SW480 (cell line): Measurements from ENCODE around the gene FAM98C.
"Not testable (repeated sequence)": the region's sequence is repeated elsewhere in the genome, so short reads cannot be mapped to it uniquely, and the experiment has no call there.

Experiments
- DNase-seq: peaks from one replicate; pipeline ENCODE4 v3.0.0-alpha.2; 2016; ENCODE audit warnings: low spot score

The FAM98C gene

DNA sequence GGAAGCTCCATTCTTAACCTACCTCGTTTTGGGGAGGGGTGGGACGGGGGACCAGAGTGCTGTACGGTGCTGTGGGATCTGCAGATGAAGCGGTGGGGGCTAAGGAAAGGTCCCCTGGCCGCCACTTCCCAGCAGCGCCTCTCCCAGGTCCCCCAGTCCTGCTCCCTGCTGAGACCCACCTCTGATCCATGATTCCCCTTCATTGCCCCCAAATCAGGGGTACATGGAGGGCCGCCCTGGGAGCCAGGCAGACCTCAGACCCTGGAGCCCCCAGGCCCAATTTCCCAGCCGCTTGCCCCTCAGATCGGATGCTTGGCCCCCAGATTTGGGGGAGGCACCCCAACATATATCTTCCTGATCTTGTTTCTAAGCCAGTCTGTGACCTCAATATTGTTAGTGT is 3.8 kb upstream of the FAM98C start:
- DNase-seq, result no peak

DNA sequence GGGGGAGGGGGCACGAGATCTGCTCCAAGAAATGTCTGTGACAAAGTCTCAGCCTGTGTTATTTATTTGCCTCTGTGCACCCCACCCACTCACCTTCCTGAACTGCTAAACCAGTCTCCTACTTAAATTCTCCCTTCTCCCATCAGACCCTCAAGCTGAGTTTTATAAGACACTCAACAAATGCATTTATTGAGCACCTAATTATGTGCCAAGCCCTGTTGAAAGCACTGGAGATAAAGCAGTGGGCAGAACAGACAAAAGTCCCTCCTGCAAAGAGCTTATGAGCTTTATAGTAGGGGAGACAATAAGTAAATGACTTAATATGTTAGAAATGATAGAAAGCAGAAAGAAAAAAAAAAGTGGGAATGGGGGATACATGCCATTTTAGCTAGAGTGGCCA is 3.4 kb upstream of the FAM98C start:
- no peak for DNase-seq

- no peak for DNase-seq
Measured at GRCh38 chr19:38400361-38400760, 2.5 kb upstream of the FAM98C start.

DNA sequence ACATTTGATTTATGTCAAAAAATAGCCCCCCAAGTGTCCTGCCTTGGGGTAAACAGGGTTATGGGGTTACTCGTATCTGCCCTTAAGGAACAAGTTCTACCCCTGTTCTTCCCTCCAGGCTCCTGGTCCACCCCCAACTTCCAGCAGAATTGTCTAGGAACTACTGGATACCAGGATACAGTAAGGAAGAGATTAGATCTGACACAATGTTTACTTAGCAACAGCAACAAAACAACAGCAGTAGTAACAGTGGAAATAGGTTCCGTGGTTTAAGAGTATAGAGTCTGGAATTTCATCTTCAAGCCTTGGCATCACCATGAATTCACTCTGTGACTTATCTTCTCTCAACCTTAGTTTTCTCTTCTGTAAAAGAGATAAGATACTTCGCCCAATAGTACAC is 1.7 kb upstream of the FAM98C start:
- DNase-seq, result peak; percentile 59

GRCh38 chr19:38402623-38402966 is 298 bp upstream of the FAM98C start:
- DNase-seq, result no peak

DNA sequence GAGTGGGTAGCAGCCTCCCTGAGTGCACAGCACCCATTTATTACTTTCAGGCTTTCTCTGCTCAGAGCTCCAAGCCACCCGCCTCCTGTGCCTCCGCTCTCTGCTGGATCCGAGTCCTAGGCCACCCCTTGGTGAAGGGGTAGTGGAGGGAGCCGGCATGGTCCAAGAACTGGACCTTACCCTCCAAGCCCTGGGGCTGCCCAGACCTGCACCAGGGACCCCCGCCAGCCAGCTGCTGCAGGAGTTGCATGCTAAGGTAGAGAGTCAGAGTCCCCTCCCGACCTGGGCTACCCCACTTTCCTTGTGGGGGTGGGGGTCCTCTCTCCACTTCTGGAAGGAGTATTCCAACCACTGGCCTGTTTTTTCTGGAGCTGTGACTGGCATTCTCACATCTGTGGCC is 2.0 kb downstream of the FAM98C start:
- DNase-seq, result no peak

GRCh38 chr19:38405276-38405675 is 2.4 kb downstream of the FAM98C start:
- DNase-seq, result no peak

GRCh38 chr19:38409631-38410133 is 6.8 kb downstream of the FAM98C start:
- DNase-seq, result no peak

- DNase-seq, result not testable (repeated sequence)
Measured at GRCh38 chr19:38410407-38410806, 7.5 kb downstream of the FAM98C start.

DNA sequence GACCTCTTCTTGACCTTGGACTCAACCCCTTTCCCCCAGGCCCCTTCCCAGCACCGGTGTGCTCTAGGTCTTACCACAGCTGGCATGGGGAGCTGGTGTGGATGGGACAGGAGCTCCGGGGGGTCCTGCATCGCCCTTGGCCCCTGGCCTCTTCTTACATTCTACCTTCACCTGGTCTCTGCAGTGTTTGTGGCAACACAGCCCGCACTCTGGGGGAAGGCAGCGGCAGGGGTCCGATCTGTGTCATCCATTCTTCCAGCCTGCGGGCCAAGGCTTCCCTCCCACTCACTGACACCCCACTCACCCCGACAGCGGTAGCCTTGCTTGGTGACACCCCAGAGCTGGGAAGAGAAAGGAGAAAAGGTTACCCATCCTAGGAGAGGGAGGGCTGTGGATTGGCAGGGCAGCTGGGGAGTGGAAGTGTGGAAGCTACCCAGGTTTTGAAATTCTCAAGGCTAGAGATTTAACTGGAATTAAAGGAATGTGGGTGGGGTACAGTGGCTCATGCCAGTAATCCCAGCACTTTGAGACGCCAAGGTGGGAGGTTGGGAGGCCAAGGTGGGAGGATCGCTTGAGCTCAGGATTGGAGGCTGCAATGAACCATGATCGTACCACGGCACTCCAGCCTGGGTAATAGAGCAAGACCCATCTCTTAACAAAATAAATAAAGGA is 8.3 kb downstream of the FAM98C start:
- DNase-seq, result no peak

GRCh38 chr19:38411898-38412297 is 9.0 kb downstream of the FAM98C start:
- not testable (repeated sequence) for DNase-seq

DNA sequence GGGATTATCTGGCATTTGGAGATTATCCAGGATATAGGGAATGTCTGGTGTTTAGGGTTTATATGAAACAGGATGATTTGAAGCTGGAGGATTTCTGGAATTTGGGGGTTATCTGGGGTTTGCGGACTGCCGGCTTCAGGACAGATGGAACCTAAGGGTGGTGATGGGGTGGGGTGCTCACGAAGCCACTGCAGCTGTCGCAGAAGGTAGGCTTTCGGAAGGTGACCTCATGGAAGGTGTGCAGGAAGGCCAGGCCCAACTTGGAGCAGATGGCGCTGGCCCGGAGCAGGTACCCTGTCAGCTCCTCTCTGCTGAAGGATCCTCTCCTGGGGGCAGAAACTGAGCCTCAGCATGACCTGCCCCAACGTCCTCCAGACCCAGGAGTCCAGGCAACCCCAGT is 9.6 kb downstream of the FAM98C start:
- DNase-seq, result no peak

DNA sequence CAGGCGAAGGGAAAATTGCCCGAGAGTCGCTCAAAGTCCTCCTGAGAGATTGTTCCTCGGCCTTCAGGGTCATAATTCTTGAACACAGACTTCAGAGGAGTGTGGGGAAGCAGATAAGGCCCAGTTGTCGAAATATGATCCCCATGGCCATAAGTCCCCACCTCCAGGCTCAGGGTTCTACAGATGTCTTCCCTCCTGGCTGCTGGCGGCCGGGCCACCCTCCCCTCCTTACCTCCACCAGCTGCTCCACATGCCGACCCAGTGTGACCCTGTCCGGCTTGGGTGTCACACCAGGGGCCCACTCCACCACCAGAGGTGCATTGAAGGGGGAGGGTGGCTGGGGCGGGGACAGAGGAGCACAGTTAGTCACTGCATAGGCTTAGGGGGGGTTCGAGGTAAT is 10.1 kb downstream of the FAM98C start:
- DNase-seq, result no peak

- DNase-seq, result no peak
Measured at GRCh38 chr19:38413416-38413815, 10.5 kb downstream of the FAM98C start.

DNA sequence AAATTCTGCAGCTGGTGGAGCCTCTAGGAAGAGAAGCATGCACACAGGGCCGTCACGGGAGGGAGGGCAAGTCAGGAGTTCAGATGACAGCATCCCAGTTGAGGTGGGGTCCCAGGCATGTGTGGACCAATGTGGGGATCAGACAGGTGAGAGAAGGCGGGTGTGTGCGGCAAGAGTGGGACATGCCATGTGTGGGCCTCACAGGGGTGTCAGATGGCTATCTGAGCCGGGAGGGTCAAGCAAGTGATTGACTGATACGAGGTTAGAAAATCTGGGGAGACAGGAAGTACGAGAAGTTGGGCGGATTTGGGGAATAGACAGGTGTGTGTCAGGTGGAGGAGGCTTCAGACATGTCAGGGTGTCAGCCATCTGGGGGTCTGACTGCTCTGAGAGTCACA is 14.3 kb downstream of the FAM98C start:
- no peak for DNase-seq

DNA sequence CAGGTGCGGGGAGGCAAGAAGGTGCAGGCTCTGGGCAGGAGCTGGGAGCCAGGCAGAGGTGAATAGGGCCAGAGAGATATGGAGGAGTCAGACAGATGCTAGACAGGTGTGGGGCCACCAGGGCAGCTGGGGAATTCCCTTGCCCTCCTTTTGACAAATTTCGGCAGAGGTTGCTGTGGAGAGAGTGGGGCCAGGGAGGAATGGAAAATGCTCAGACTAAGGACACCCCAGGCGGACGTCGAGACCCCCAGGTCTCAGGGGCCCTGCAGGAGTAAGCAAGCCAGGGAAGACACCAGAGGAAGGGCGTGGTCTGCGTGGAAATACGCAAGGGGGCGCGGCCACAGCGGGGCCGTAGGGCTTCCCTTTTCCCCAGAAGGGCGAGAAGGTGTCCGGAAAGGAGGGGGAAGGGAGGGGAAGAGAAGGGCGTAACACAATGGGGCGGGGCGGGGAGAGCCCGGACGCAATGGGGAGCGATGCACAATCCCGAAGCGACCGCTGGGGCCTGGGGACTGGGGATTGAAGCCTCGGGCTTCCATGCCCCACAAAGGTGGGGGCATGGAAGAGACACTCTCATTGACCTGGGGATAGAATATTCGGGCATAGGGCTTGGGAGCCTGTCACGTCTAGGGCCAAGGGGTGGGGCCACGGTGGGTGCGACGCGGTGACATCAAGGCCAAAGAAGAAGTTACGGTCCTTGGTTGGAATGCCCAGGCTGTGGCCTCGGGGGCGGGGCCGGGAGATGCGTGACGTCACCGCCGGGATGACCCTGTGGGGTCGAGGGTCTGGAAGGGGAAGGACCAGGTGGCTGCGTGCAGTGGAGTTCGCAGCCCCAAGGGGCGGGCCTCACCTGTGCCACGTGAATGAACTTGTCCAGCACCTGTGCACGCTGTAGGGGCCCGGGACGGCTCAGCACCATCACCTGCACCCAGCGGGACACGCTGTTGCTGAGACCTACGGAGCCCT is 14.9 kb downstream of the FAM98C start:
- DNase-seq, result peak; percentile 87

DNA sequence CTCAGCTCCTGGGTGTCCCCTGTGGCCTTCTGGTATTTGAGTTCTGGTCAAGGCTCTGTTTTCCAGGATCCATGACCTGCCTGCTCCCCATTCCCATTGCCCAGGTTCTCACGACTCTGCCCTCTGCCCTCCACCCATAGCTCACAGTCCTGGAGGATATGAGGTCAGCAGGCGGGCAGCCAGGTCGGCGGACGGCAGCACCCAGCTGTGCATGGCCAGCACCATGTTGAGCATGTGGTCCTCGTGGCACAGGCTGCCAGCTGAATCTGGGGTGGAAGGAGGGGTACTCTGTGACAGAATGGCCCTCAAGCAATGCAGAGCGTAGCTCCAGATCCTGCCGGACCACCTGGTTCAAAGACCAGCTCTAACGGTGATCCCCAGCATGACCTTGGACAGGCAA is 18.0 kb downstream of the FAM98C start:
- DNase-seq, result no peak

DNA sequence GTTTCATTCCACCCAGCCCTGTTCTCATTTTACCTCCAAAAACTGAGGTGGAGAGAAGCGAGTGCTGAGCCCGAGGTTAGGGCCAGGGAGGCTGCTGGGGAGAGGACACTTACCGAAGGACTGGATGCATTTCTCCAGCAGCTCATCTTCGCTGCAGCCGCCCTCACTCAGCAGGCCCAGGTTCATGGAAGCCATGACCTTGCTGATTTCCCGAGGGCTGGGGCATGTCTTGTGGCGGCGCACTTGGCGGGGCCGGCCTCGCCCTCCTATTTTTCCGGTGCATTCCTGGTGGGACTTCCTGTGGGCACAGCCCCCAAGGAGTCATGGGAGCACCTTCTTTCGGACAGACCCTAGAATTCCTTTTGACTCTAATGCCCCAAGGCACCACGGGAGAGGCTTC is 19.0 kb downstream of the FAM98C start:
- DNase-seq, result no peak

DNA sequence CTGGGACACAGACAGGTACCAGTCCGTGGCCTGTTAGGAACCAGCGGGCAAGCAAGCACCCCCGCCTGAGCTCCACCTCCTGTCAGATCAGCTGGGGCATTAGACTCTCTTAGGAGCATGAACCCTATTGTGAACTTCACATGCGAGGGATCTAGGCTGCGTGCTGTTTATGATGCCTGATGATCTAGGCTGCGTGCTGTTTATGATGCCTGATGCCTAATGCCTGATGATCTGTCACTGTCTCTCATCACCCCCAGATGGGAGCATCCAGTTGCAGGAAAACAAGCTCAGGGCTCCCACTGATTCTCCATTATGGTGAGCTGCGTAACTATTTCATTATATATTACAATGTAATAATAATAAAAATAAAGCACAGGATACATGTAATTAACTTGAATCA is 19.5 kb downstream of the FAM98C start:
- no peak for DNase-seq

DNA sequence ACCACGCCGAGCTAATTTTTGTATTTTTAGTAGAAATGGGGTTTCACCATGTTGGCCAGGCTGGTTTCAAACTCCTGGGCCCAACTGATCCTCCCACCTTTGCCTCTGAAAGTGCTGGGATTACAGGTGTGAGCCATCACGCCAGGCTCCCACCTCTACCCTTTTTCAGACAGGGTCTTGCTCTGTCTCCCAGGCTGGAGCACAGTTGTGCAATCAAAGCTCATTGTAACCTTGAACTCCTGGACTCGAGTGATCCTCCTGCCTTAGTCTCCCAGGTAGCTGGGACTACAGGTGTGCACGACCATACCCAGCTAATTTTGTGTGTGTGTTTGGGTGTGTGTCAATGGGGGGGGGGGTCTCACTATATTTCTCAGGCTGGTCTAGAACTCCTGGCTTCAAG is 21.4 kb downstream of the FAM98C start:
- DNase-seq, result no peak

- no peak for DNase-seq
Measured at GRCh38 chr19:38425222-38425809, 22.4 kb downstream of the FAM98C start.

GRCh38 chr19:38425810-38426466 is 23.0 kb downstream of the FAM98C start, which contains the start of gene RASGRP4:
Gene RASGRP4, minus strand, starts transcription at chr19:38426219. Its CDS starts 128 bp downstream, at chr19:38426091.
- DNase-seq, result no peak
